Renal pelvis (tissue), 12 donors: Measurements from ENCODE around the gene MIEN1. TPM values are rescaled to one million over a fixed set of nuclear protein-coding genes. Genes with fewer than 3 reads are reported as not detected.
"Not testable (repeated sequence)": the region's sequence is repeated elsewhere in the genome, so short reads cannot be mapped to it uniquely, and the experiment has no call there.

Source experiments
- DNase-seq: peaks from one replicate; pipeline ENCODE4 v3.0.0-alpha.2; 2013
- long read RNA-seq, 16 experiments: transcript quantifications; one replicate each; lab custom pipeline, GENCODE V29; 2026
- polyA plus RNA-seq, 3 donors: library from polyadenylated mRNA; unstranded; fragments of 120-200 nt; gene quantifications; one replicate each; pipeline ENCODE4 v1.2.1, GENCODE V29; 2013; ENCODE audit not compliant: insufficient read length in 3 of 3

MIEN1 gene, protein sequence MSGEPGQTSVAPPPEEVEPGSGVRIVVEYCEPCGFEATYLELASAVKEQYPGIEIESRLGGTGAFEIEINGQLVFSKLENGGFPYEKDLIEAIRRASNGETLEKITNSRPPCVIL
- polyA plus RNA-seq, result 10 to 100 TPM; 33.6 to 36.8 (median 35.9) TPM
- long read RNA-seq, donor 1, transcript MIEN1-201 (4 exons, 1,006 nt), result major isoform, 33 of 59 reads
- long read RNA-seq, donor 1, transcript MIEN1-202 (3 exons, 825 nt), result minor isoform, 7 of 59 reads
- long read RNA-seq, donor 1, transcript MIEN1-206 (1 exons, 1,999 nt), result minor isoform, 18 of 59 reads
- long read RNA-seq, donor 1, partial matches to known transcripts, result 0 of 59 reads
- long read RNA-seq, donor 1, other reads (novel, unspliced or antisense), result 0 of 59 reads
- long read RNA-seq, donor 2, transcript MIEN1-206 (1 exons, 1,999 nt), result major isoform, 65 of 102 reads
- long read RNA-seq, donor 2, transcript MIEN1-201 (4 exons, 1,006 nt), result minor isoform, 30 of 102 reads
- long read RNA-seq, donor 2, partial matches to known transcripts, result 0 of 102 reads
- long read RNA-seq, donor 2, other reads (novel, unspliced or antisense), result 0 of 102 reads
- long read RNA-seq, donor 3, transcript MIEN1-206 (1 exons, 1,999 nt), result major isoform, 44 of 75 reads
- long read RNA-seq, donor 3, transcript MIEN1-201 (4 exons, 1,006 nt), result minor isoform, 21 of 75 reads
- long read RNA-seq, donor 3, transcript MIEN1-202 (3 exons, 825 nt), result minor isoform, 8 of 75 reads
- long read RNA-seq, donor 3, partial matches to known transcripts, result 0 of 75 reads
- long read RNA-seq, donor 3, other reads (novel, unspliced or antisense), result 0 of 75 reads
- long read RNA-seq, donor 4, transcript MIEN1-201 (4 exons, 1,006 nt), result major isoform, 47 of 137 reads
- long read RNA-seq, donor 4, transcript MIEN1-206 (1 exons, 1,999 nt), result minor isoform, 43 of 137 reads
- long read RNA-seq, donor 4, partial matches to known transcripts, result 36 of 137 reads
- long read RNA-seq, donor 4, other reads (novel, unspliced or antisense), result 5 of 137 reads
- long read RNA-seq, donor 5, transcript MIEN1-206 (1 exons, 1,999 nt), result major isoform, 22 of 33 reads
- long read RNA-seq, donor 5, transcript MIEN1-201 (4 exons, 1,006 nt), result minor isoform, 10 of 33 reads
- long read RNA-seq, donor 5, partial matches to known transcripts, result 0 of 33 reads
- long read RNA-seq, donor 5, other reads (novel, unspliced or antisense), result 0 of 33 reads
- long read RNA-seq, donor 6, transcript MIEN1-201 (4 exons, 1,006 nt), result minor isoform, 31 of 95 reads
- long read RNA-seq, donor 6, transcript MIEN1-206 (1 exons, 1,999 nt), result major isoform, 58 of 95 reads
- long read RNA-seq, donor 6, partial matches to known transcripts, result 0 of 95 reads
- long read RNA-seq, donor 6, other reads (novel, unspliced or antisense), result 0 of 95 reads
- long read RNA-seq, donor 7, transcript MIEN1-205 (3 exons, 806 nt), result minor isoform, 5 of 121 reads
- long read RNA-seq, donor 7, transcript MIEN1-206 (1 exons, 1,999 nt), result major isoform, 63 of 121 reads
- long read RNA-seq, donor 7, transcript MIEN1-201 (4 exons, 1,006 nt), result minor isoform, 42 of 121 reads
- long read RNA-seq, donor 7, transcript MIEN1-202 (3 exons, 825 nt), result minor isoform, 10 of 121 reads
- long read RNA-seq, donor 7, partial matches to known transcripts, result 0 of 121 reads
- long read RNA-seq, donor 7, other reads (novel, unspliced or antisense), result 0 of 121 reads
- long read RNA-seq, donor 8, transcript MIEN1-206 (1 exons, 1,999 nt), result major isoform, 40 of 52 reads
- long read RNA-seq, donor 8, transcript MIEN1-201 (4 exons, 1,006 nt), result minor isoform, 9 of 52 reads
- long read RNA-seq, donor 8, partial matches to known transcripts, result 0 of 52 reads
- long read RNA-seq, donor 8, other reads (novel, unspliced or antisense), result 0 of 52 reads
- long read RNA-seq, donor 9, transcript MIEN1-202 (3 exons, 825 nt), result minor isoform, 7 of 117 reads
- long read RNA-seq, donor 9, transcript MIEN1-206 (1 exons, 1,999 nt), result major isoform, 72 of 117 reads
- long read RNA-seq, donor 9, transcript MIEN1-201 (4 exons, 1,006 nt), result minor isoform, 36 of 117 reads
- long read RNA-seq, donor 9, partial matches to known transcripts, result 0 of 117 reads
- long read RNA-seq, donor 9, other reads (novel, unspliced or antisense), result 0 of 117 reads
- long read RNA-seq, donor 10, transcript MIEN1-206 (1 exons, 1,999 nt), result major isoform, 108 of 138 reads
- long read RNA-seq, donor 10, transcript MIEN1-201 (4 exons, 1,006 nt), result minor isoform, 28 of 138 reads
- long read RNA-seq, donor 10, partial matches to known transcripts, result 0 of 138 reads
- long read RNA-seq, donor 10, other reads (novel, unspliced or antisense), result 0 of 138 reads
- long read RNA-seq, donor 11, transcript MIEN1-201 (4 exons, 1,006 nt), result minor isoform, 26 of 62 reads
- long read RNA-seq, donor 11, transcript MIEN1-206 (1 exons, 1,999 nt), result major isoform, 33 of 62 reads
- long read RNA-seq, donor 11, partial matches to known transcripts, result 0 of 62 reads
- long read RNA-seq, donor 11, other reads (novel, unspliced or antisense), result 0 of 62 reads
- long read RNA-seq, donor 12, transcript MIEN1-202 (3 exons, 825 nt), result minor isoform, 12 of 106 reads
- long read RNA-seq, donor 12, transcript MIEN1-201 (4 exons, 1,006 nt), result minor isoform, 31 of 106 reads
- long read RNA-seq, donor 12, transcript MIEN1-206 (1 exons, 1,999 nt), result major isoform, 60 of 106 reads
- long read RNA-seq, donor 12, partial matches to known transcripts, result 0 of 106 reads
- long read RNA-seq, donor 12, other reads (novel, unspliced or antisense), result 0 of 106 reads
- long read RNA-seq, donor 13, transcript MIEN1-201 (4 exons, 1,006 nt), result minor isoform, 11 of 52 reads
- long read RNA-seq, donor 13, transcript MIEN1-206 (1 exons, 1,999 nt), result major isoform, 36 of 52 reads
- long read RNA-seq, donor 13, partial matches to known transcripts, result 0 of 52 reads
- long read RNA-seq, donor 13, other reads (novel, unspliced or antisense), result 0 of 52 reads
- long read RNA-seq, donor 14, result 0 reads
- long read RNA-seq, donor 15, result 0 reads
- long read RNA-seq, donor 16, transcript MIEN1-201 (4 exons, 1,006 nt), result minor isoform, 37 of 155 reads
- long read RNA-seq, donor 16, transcript MIEN1-202 (3 exons, 825 nt), result minor isoform, 5 of 155 reads
- long read RNA-seq, donor 16, transcript MIEN1-206 (1 exons, 1,999 nt), result major isoform, 57 of 155 reads
- long read RNA-seq, donor 16, partial matches to known transcripts, result 53 of 155 reads
- long read RNA-seq, donor 16, other reads (novel, unspliced or antisense), result 0 of 155 reads

DNA sequence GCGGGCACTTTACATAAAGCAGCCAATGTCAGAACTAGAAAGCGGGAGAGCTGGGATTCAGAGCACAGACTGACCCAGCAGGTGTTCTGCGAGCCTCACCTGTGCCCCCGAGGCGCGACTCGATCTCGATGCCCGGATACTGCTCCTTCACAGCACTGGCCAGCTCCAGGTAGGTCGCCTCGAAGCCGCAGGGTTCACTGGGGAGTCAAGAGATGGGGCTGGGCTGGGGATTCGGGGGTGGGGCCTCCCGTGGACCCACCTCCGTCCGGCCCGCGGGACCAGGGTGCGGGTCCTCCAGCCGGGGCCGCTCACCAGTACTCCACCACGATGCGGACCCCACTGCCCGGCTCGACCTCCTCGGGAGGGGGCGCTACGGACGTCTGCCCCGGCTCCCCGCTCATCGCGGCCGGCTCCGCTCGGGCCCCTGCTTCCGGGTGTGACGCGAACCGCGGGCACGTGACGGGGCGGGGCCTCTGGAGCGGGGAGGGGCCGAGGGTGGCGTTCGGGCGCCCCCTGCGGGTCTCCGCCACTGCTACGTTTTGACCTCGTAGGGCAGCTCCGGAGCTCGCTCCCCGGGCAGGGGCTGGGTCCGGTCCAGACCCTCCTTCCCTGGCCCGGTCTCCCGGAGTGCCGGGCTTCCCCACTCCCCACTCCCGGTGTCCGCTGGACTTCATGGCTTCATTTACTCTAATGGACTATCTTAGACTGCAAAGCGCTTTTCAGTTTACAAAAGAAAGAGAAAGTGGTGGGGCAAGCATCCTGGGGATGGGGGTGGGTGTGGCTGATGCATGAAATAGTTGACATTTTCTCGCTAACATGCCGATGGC, at the start of gene MIEN1:
MIEN1 (minus strand) TSS at position 438 of the 827 bp plus-strand sequence; CDS start at position 401, 37 bp downstream.
- DNase-seq, result no peak

DNA sequence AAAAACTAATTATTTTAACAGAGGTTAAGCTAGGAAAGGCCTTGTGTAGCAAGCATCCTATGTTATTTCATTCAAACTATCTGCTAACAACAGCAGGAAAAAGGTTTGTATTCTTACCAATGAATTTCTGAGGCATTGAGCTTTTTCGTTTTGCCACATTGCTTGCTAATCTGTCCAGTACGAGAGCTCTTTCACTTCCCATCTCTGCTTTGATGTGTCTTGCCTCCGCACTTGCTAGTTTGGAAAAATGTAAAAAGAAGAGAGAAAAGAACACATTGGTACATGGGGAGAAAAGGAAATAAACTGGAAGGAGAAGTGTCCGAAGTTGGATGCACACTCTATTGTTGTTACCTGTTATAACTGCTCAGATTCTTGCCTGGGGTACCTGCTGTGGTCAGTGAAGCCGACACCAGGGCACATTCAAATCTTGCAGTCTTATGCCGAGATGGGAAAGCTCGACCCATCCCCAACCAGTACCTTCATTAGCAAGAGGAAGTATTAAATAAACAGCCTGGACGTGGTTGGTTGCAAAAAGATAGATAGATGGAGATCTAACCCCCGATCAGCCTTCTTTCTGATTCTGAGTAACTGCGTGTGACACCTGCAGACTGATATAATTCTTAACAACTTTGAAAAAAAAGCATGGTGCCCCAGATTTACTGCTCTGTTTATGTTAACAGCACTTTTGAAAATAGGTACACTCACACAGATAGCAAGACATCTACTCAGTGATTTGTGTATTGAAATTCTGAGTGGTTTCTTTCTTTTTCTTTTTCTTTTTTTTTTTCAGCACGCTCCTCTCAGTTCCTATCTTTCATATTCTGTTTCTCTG, 47.4 kb upstream of the MIEN1 start:
- no peak for DNase-seq

DNA sequence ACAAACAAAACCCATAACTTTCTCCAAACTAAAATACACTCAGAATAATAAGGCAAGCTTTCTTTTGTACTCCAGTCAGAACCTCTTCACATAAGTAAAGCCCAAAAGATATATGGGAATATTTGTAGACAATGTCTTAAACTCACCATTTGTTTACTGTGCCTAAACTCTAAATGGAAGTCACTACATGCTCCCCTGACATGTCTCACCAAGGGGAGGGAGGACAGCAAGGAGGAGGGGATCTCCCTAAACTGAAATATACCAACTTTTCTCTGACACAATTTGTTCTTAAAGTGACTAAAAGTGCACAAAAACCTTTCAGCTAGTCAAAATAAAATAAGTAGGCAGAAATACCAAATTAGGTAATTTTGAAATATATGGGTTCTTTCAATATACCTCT, 45.9 kb upstream of the MIEN1 start:
- no peak for DNase-seq

DNA sequence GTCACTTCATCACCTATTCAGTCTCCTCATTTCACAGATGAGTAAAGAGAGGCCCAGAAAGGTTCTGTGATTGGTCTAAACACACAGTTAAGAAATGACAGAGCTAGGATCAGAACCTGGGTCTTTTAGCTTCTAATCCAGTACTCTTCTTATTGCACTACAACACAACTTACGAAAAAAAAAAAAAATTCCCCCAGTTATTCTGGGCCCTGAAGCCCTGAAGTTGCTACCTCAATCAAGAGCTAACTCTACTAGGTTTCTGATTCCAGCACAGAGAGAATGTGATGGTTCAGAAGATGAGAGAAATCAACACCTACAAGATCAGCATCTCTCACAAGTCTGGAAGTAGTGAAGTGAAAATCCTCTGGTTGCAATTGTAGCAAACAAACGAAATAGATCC, 44.7 kb upstream of the MIEN1 start:
- DNase-seq, result no peak

DNA sequence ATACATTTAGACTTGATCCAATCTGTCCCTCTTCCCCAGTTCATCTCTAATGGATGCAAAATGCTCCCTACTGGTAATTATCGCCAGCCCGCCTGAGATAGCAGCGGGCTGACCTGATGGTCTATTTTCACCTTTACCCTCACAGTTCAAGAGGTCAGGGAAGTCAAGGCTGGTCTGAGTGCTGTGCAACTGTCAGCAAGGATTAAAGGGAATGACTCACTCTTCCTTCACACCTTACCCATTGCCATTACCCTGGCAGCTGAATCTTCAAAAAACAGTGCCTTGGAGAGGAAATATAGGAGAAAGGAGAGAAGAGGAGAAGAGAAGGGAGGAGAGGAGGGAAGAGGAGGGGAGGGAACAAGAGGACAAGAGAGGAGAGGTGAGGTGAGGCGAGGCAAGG, 43.7 kb upstream of the MIEN1 start:
- DNase-seq, result no peak

DNA sequence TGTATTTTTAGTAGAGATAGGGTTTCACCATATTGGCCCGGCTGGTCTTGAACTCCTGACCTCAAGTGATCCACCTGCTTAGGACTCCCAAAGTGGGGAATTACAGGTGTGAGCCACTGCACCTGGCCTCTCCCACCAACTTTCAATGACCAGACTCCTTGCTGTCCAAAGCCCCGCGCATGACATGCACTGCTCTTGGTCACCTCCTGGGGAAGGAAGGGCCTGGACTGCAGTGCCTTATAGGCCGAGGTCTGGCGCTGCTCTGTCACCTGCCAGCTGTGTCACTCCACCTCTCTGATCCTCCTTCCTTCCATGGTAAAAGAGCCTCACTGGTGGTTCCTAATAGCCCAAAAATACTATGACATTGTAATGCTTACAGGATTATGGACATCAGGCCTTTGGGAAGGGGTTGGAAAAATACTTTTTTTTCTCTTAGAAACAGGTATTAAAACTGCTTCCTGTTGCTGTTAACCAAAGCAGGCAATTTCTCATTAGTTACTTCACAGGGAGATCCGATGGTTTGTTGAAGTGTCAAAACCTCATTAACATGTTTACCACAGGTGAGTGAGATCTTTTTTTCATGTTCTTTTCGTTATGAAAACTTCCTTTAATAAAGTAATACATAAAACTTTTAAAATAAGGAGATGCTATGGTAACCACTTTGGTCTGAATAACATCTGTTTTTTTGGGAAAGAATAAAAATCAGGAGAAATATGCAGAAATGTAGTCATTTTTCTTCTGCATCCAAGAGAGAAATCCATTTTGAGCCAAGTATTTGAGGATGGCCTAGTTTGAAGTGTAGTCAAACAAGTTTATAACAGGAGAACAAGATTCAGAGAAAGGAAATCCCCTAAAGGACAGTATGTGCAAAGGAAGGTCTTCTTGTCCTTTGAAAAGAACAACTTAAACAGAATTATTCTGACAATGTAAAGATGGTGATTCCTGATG, 42.9 kb upstream of the MIEN1 start:
- no peak for DNase-seq

DNA sequence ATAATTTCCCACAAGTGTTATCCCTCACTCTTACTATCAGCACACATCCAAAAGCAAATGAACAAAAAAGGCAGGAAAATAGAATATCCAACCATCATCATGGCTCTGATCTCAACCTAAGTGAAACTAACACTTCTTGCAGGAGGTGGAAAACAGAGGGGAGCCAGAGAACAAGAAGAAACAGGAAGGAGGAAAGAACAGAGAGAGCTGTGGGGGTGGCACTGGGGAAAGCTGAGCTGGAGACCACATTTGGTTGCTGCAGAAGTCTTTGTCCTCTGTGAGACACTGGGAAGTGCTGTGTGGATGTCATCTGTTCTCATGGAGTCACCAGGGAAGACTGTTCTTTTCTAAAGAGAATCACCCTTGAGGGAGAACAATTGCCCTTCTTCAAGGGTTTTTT, 42.1 kb upstream of the MIEN1 start:
- no peak for DNase-seq

DNA sequence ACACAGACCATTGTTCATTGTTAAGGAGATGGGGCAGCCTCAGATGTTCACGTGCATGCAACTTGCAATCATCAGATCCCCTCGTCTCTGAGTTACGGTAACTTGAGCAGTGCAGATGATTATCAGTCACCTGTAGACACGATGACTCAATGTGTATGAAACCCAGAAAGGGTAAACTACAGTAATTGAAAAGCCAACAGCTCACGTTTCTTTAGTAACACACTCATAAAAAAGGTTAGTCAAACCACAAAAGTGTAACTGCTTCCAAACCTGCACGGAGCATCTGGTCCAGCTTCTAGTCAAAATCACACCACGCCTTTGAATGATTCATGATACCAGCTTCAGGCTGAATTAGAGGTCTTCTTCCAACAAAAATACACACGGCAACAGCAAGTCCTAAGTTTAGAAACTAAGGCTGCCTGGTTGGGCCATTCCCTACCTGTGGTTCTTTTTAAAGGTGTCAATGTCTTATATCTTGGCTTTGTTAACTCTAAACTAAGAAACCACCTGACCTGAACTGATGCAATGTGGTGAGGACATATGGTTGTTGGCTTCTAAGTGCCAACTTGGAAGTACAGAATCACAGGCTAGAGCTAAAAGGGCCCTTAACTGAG, 39.7 kb upstream of the MIEN1 start:
- no peak for DNase-seq

DNA sequence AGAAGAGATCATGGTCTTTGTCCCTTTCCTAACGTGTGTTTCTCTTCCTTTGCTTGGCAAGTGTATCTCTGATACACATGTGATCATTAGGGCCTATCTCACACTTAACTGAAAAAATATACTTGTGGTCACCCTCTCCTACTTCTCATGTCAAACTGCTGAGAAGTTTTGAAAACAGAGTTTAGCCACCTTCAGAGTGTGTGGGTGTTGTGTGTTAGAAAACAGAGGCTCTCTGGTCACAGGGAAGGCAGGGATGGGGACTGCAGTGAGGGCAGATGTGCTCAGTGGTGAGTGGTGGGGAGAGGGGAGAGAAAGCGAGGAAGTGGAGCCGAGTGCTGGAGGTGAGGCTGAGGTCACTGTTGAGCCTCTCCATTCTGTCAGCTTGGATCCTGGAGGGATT, 36.8 kb upstream of the MIEN1 start:
- no peak for DNase-seq

DNA sequence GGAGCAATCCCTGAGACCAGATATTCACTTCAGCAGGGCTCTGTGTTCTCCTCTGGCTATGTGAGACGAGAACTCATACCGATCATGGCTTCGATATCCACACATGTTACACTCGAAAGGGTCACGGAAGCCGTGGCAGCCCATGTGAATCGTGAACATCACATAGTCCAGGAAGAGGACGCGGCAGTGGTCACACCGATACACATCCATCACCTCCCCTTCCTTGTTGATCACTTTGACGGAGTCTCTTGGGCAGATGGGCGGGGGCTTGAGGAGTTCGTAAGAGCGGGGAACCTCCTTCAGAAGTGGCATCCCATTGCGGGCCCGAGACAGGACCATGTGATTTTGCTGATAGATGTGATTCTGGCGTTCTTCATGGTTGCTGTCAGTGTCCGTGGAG, 35.4 kb upstream of the MIEN1 start:
- no peak for DNase-seq

DNA sequence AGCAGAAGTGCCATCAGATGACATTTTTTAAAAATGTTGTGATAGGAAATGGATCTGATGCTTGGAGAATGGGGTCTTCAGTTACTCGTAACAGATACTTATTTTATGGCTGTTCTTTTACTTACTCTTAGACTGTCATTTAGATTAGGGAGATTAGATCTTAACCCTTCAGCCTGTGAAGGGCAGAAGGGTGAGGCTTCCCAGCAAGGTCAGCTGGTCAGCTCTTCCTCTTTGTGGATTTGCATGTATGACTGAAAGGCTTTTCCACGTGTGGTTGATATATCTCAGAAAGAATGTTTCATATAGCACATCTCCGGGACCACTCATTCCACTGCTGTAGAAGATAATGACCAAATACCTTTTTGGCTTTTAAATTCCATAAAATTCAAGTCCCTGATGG, 34.8 kb upstream of the MIEN1 start:
- no peak for DNase-seq

DNA sequence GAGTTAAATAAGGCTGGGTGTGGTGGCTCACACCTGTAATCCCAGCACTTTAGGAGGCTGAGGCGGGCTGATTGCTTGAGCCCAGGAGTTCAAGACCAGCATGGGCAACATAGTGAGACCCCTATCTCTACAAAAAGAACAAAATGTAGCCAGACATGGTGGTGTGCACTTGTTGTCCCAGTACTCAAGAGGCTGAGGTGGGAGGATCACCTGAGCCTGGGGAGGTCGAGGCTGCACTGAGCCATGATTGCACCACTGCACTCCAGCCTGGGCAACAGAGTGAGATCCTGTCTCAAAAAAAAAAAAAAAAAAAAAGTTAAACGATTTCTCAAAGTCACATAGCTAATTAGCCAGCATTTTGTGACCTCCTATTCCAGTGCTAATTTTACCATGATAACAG, 33.8 kb upstream of the MIEN1 start:
- DNase-seq, result not testable (repeated sequence)

DNA sequence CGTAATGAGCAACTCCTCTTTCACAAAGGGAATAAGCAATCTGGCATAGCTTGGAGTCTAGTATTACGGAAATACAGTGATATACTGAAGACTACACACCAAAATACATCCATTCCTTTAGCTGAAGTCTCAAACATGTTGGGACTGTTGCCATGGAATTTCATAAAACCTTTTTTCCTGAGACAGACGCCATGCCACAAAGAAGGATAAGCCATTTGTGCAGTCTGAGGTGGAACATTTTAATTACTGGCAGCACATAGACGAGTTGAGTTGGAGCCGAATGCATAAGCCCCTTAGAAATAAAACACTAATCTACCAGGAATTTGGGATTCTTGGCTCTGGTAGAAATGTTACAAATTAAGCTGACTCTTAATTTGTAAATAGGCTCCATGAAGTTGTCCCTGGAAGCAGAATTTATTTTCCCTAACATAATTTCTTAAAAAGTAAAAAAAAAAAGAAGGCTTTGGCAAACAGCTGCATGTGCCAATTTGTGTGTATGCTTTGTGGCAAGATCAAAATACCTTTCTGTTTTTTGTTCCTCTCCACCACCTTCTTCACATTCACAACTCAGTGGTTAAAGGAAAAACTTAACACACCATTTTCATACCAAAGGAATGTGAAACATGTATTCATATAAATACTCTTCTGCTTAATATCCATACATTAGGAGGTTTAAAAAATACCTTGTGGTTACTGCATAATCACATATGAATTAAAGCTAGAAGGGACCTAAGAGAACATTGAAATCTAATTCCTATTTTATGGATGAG, 32.9 kb upstream of the MIEN1 start:
- no peak for DNase-seq
